PFSK-1 (cell line): ENCODE results near the gene ANO8.

Experiments used
- FOXP2 ChIP-seq: optimal IDR thresholded peaks from 2 replicates; pipeline ENCODE3; 2011; ENCODE audit warnings: borderline replicate concordance, control low read depth, inconsistent platforms; ENCODE audit not compliant: insufficient read depth; ENCODE audit errors: extremely low read length, extremely low read depth
- POLR2AphosphoS5 ChIP-seq: IDR thresholded peaks from 2 replicates; pipeline ENCODE4 v1.6.1; 2012; ENCODE audit warnings: low read depth, mild to moderate bottlenecking, control low read depth, low read length, moderate library complexity
- SIN3A ChIP-seq: IDR thresholded peaks from 2 replicates; pipeline ENCODE4 v1.6.1; 2012; ENCODE audit warnings: mild to moderate bottlenecking, low read length, moderate library complexity, borderline replicate concordance; ENCODE audit not compliant: insufficient read depth
- TAF1 ChIP-seq: IDR thresholded peaks from 2 replicates; pipeline ENCODE4 v1.6.1; 2012; ENCODE audit warnings: low read length, control low read depth, borderline replicate concordance; ENCODE audit not compliant: insufficient read depth
- TF ChIP-seq, protein P1 (sequence below), 2 experiments: IDR thresholded peaks; 2 replicates each; pipeline versions ENCODE4 v1.6.1 to v1.8.0; 2011 to 2012; ENCODE audit warnings: low read depth in 2 of 2, low read length in 2 of 2, control low read depth in 1 of 2, inconsistent platforms in 1 of 2, mild to moderate bottlenecking in 1 of 2, moderate library complexity in 1 of 2; ENCODE audit not compliant: insufficient read depth in 1 of 2

Gene ANO8

DNA sequence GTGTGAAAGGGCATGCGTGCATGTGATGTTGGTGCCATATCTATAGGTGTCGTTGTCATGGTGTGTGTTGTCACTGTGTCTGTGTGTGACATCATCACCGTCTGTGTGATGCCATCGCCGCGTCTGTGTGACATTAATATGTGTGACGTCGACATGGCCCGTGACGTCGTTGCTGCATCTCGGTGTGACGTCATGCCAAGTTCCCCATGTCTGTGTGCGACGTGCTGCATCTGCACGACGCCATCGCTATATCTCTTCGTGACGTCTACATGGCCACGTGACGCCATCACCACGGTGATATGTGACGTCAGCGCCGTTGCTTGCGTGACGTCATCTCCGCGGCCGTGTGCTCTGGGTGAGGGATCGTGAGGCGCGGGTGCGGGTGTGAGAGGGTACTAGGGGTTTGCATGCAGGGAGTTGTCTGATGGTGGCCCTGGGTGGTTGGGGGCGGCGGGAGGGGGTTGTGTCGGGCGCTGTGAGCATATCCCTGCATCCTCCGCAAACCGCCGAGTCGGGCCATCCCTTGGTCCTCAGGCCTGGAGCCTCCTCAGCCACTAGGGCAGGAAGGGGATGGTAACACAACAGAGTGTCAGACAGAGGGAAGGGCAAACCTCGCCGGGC lies 17.3 kb upstream of the ANO8 start:
- TF ChIP-seq FOXP2 (peak; percentile 45), POLR2AphosphoS5 (no peak)

GRCh38 chr19:17348700-17349099 lies 14.0 kb upstream of the ANO8 start:
- TF ChIP-seq SIN3A (no peak), FOXP2 (peak; percentile 52), POLR2AphosphoS5 (0 out of 2 replicates have a peak, but pooled peaks have one; percentile 39)

DNA sequence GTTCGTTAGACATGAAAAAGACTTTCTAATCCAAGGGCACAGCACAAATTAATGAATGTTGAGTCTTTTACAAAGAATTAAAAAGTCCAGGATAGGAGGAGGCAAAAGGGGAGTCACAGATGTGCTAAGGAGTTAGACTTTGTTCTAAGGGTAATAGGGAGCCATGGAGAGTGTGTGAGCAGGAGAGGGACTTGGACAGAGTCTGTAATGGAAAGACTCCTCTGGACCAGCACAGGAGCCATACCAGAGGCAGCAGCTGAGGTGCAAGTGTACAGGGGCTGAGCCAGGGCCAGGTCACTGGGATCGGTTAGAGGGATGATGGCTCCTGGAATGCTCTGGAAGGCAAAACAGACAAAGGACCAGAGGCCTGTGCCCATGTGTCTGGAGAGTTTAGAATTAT lies 13.2 kb upstream of the ANO8 start:
- TF ChIP-seq FOXP2 (no peak), TAF1 (no peak), POLR2AphosphoS5 (no peak), SIN3A (no peak)
- TF ChIP-seq, protein P1, sequence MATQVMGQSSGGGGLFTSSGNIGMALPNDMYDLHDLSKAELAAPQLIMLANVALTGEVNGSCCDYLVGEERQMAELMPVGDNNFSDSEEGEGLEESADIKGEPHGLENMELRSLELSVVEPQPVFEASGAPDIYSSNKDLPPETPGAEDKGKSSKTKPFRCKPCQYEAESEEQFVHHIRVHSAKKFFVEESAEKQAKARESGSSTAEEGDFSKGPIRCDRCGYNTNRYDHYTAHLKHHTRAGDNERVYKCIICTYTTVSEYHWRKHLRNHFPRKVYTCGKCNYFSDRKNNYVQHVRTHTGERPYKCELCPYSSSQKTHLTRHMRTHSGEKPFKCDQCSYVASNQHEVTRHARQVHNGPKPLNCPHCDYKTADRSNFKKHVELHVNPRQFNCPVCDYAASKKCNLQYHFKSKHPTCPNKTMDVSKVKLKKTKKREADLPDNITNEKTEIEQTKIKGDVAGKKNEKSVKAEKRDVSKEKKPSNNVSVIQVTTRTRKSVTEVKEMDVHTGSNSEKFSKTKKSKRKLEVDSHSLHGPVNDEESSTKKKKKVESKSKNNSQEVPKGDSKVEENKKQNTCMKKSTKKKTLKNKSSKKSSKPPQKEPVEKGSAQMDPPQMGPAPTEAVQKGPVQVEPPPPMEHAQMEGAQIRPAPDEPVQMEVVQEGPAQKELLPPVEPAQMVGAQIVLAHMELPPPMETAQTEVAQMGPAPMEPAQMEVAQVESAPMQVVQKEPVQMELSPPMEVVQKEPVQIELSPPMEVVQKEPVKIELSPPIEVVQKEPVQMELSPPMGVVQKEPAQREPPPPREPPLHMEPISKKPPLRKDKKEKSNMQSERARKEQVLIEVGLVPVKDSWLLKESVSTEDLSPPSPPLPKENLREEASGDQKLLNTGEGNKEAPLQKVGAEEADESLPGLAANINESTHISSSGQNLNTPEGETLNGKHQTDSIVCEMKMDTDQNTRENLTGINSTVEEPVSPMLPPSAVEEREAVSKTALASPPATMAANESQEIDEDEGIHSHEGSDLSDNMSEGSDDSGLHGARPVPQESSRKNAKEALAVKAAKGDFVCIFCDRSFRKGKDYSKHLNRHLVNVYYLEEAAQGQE (IDR thresholded peaks at IDR 0.05; ENCODE audit: insufficient read depth in 1 of 2, low read depth in 2 of 2, low read length in 2 of 2) = no peak

GRCh38 chr19:17347361-17347760 lies 12.7 kb upstream of the ANO8 start:
- TF ChIP-seq POLR2AphosphoS5 = no peak
- TF ChIP-seq FOXP2 = no peak
- TF ChIP-seq, protein P1 (IDR thresholded peaks at IDR 0.05; ENCODE audit: insufficient read depth in 1 of 2, low read depth in 2 of 2, low read length in 2 of 2) = no peak
- no peak for TF ChIP-seq SIN3A
- TF ChIP-seq TAF1 = no peak

GRCh38 chr19:17346109-17346671 lies 11.5 kb upstream of the ANO8 start:
- TF ChIP-seq, protein P1 (IDR thresholded peaks at IDR 0.05; ENCODE audit: insufficient read depth in 1 of 2, low read depth in 2 of 2, low read length in 2 of 2) = no peak
- TF ChIP-seq POLR2AphosphoS5 (no peak), FOXP2 (peak; percentile 35), SIN3A (no peak), TAF1 (no peak)

- TF ChIP-seq POLR2AphosphoS5 = no peak
- TF ChIP-seq, protein P1 (IDR thresholded peaks at IDR 0.05; ENCODE audit: insufficient read depth in 1 of 2, low read depth in 2 of 2, low read length in 2 of 2) = no peak
- TF ChIP-seq SIN3A = no peak
- TF ChIP-seq TAF1 = no peak
- TF ChIP-seq FOXP2 = no peak
Observed at GRCh38 chr19:17341845-17342244, 7.2 kb upstream of the ANO8 start.
